Transverse colon (tissue), 4 donors: ENCODE data around the gene SELENOO.

Experiments used
- CTCF ChIP-seq, 5 experiments: fragments of 200-600 bp in 3 of 5; fragments of 450-650 bp in 2 of 5; sonication (generic) in 3 of 5; IDR thresholded peaks; 1 replicate in 2 of 5; 2 replicates in 3 of 5; pipeline ENCODE4 v1.5.1; 2016 to 2017; ENCODE audit warnings: antibody characterized with exemption in 5 of 5, inconsistent platforms in 3 of 5, mild to moderate bottlenecking in 2 of 5, moderate library complexity in 1 of 5
- POLR2AphosphoS5 ChIP-seq, 3 donors: sonication (generic); formaldehyde crosslinking; IDR thresholded peaks; one replicate each; pipeline ENCODE4 v1.6.1; 2016; ENCODE audit warnings: antibody characterized with exemption in 3 of 3

GRCh38 chr22:50167689-50168489, 32.9 kb upstream of the SELENOO start:
- TF ChIP-seq CTCF (IDR thresholded peaks at IDR 0.05) (no peak), POLR2AphosphoS5 (IDR thresholded peaks at IDR 0.05) (no peak)
